ENCODE data around the gene PSTPIP1. TPM values are rescaled to one million over a fixed set of nuclear protein-coding genes. Genes with fewer than 3 reads are reported as not detected.

Gene PSTPIP1
- total RNA-seq, 1 experiment from 2014 or later = 0.19 TPM

- no peak for DNase-seq (ENCODE audit: low spot score)
These were observed 48.3 kb downstream of the PSTPIP1 start for GRCh38 chr15:77042955-77043920.

GRCh38 chr15:77044228-77045042, 49.5 kb downstream of the PSTPIP1 start:
- DNase-seq (ENCODE audit: low spot score) = no peak

GRCh38 chr15:77045985-77046384, 51.1 kb downstream of the PSTPIP1 start:
- DNase-seq (ENCODE audit: low spot score) = no peak

- no peak for DNase-seq (ENCODE audit: low spot score)
These were observed 51.9 kb downstream of the PSTPIP1 start for GRCh38 chr15:77046704-77047412.

GRCh38 chr15:77048135-77048876, 53.4 kb downstream of the PSTPIP1 start:
- no peak for DNase-seq (ENCODE audit: low spot score)

GRCh38 chr15:77052556-77052955, 57.6 kb downstream of the PSTPIP1 start:
- no peak for DNase-seq (ENCODE audit: low spot score)

GRCh38 chr15:77053709-77054108, 58.8 kb downstream of the PSTPIP1 start:
- DNase-seq (ENCODE audit: low spot score) = no peak

- no peak for DNase-seq (ENCODE audit: low spot score)
These were observed 62.1 kb downstream of the PSTPIP1 start for GRCh38 chr15:77057072-77057471.

- no peak for DNase-seq (ENCODE audit: low spot score)
These were observed 62.8 kb downstream of the PSTPIP1 start for GRCh38 chr15:77057685-77058084.

- no peak for DNase-seq (ENCODE audit: low spot score)
These were observed 63.5 kb downstream of the PSTPIP1 start for GRCh38 chr15:77058468-77058867.

- no peak for DNase-seq (ENCODE audit: low spot score)
These were observed 64.9 kb downstream of the PSTPIP1 start for GRCh38 chr15:77059786-77060361.

GRCh38 chr15:77060546-77060945, 65.6 kb downstream of the PSTPIP1 start:
- no peak for DNase-seq (ENCODE audit: low spot score)

- DNase-seq (ENCODE audit: low spot score) = no peak
These were observed 68.3 kb downstream of the PSTPIP1 start for GRCh38 chr15:77063249-77063648.

GRCh38 chr15:77064063-77064462, 69.1 kb downstream of the PSTPIP1 start:
- no peak for DNase-seq (ENCODE audit: low spot score)

GRCh38 chr15:77064539-77065308, 69.8 kb downstream of the PSTPIP1 start:
- DNase-seq (ENCODE audit: low spot score) = no peak

- no peak for DNase-seq (ENCODE audit: low spot score)
These were observed 72.2 kb downstream of the PSTPIP1 start for GRCh38 chr15:77066971-77067690.

- no peak for DNase-seq (ENCODE audit: low spot score)
These were observed 72.9 kb downstream of the PSTPIP1 start for GRCh38 chr15:77067691-77068367.

GRCh38 chr15:77068633-77069032, 73.7 kb downstream of the PSTPIP1 start:
- DNase-seq (ENCODE audit: low spot score) = no peak
